Progenitor cell of endocrine pancreas (in vitro differentiated cells): ENCODE data around the gene OARD1. TPM values are rescaled to one million over a fixed set of nuclear protein-coding genes. Genes with fewer than 3 reads are reported as not detected.
A peak's percentile ranks its signal among the peaks of the same experiment; 100 is the strongest.

ENCODE experiments used
- DNase-seq: peaks from one replicate; pipeline ENCODE4 v3.0.0; 2021; ENCODE audit warnings: low spot score; ENCODE audit not compliant: unreplicated experiment
- H3K27ac Mint-ChIP-seq: 2 replicates; pipeline ENCODE4 v1.8.0; 2021; ENCODE audit warnings: mild to moderate bottlenecking, moderate library complexity, mixed read lengths
- H3K27me3 Mint-ChIP-seq: 2 replicates; pipeline ENCODE4 v1.8.0; 2021; ENCODE audit warnings: mixed read lengths
- H3K36me3 Mint-ChIP-seq: 2 replicates; pipeline ENCODE4 v1.8.0; 2022; ENCODE audit warnings: mixed read lengths; ENCODE audit not compliant: insufficient read depth
- H3K4me1 Mint-ChIP-seq: 2 replicates; pipeline ENCODE4 v1.8.0; 2021; ENCODE audit warnings: low read depth, mixed read lengths
- H3K4me3 Mint-ChIP-seq: 2 replicates; pipeline ENCODE4 v1.8.0; 2021; ENCODE audit warnings: low read depth, mild to moderate bottlenecking, moderate library complexity, mixed read lengths
- H3K9me3 Mint-ChIP-seq: 2 replicates; pipeline ENCODE4 v1.8.0; 2021; ENCODE audit warnings: low read depth, mixed read lengths
- total RNA-seq: library from RNA; stranded (reverse); gene quantifications from 2 replicates; pipeline ENCODE4 v1.2.1, GENCODE V29; 2021
- TF ChIP-seq, protein P1 (sequence below): fragments of 200-600 bp; sonication (generic); IDR thresholded peaks from one replicate; pipeline ENCODE4 v1.5.0; 2021; ENCODE audit warnings: antibody characterized with exemption, mild to moderate bottlenecking; ENCODE audit not compliant: unreplicated experiment

OARD1 gene
- total RNA-seq, 1 donor from 2014 or later = 45.7 TPM

DNA sequence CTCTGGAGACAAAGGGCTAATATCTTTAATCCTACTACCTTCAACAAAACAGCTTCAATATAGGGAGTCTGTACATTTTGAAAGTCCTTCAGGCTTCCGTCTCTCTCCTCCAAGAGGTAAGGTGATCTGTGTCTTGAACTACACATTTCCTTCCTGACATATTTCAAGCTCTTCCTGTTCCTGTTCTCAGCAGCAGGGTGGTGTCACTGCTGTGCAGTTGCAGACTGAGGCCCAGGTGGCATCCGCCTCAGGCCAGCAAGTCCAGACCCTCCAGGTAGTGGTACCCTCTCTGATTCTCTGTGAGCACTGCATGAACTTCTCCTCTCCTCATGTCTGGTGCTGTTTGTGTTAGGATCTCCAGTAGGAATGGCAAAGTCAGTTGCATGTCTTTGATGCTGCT lies 8.5 kb upstream of the OARD1 start:
- Mint-ChIP-seq H3K4me1 (peaks cover 8% of the 10 kb centered on the region), H3K27me3 (no peaks in the 10 kb centered on the region), H3K36me3 (peaks cover 24% of the 10 kb centered on the region), H3K9me3 (no peaks in the 10 kb centered on the region), H3K4me3 (no peak overlapping the region), H3K27ac (no peak overlapping the region)
- TF ChIP-seq, protein P1, sequence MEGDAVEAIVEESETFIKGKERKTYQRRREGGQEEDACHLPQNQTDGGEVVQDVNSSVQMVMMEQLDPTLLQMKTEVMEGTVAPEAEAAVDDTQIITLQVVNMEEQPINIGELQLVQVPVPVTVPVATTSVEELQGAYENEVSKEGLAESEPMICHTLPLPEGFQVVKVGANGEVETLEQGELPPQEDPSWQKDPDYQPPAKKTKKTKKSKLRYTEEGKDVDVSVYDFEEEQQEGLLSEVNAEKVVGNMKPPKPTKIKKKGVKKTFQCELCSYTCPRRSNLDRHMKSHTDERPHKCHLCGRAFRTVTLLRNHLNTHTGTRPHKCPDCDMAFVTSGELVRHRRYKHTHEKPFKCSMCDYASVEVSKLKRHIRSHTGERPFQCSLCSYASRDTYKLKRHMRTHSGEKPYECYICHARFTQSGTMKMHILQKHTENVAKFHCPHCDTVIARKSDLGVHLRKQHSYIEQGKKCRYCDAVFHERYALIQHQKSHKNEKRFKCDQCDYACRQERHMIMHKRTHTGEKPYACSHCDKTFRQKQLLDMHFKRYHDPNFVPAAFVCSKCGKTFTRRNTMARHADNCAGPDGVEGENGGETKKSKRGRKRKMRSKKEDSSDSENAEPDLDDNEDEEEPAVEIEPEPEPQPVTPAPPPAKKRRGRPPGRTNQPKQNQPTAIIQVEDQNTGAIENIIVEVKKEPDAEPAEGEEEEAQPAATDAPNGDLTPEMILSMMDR = no peak
- DNase-seq = no peak

DNA sequence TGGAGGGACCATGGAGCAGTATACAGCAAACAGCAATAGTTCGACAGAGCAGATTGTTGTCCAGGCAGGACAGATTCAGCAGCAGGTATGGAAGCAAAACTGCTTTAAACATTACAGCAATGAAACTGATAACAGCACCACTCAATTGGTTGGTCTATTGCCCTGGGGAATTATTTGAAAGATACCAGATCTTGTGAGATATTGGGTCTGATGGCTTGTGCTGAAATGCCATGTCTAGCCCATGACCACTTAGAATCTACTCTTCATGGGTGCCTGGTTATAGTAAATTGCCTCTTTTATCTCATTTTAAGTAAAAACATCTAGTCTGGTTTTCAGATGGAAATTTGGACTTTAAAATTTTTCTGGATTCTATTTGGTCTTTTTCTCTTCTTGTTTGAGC lies 6.9 kb upstream of the OARD1 start:
- H3K36me3 Mint-ChIP-seq = peaks cover 20% of the 10 kb centered on the region
- no peak overlapping the region for H3K4me3 Mint-ChIP-seq
- H3K27me3 Mint-ChIP-seq = no peaks in the 10 kb centered on the region
- H3K9me3 Mint-ChIP-seq = no peaks in the 10 kb centered on the region
- no peak overlapping the region for H3K27ac Mint-ChIP-seq
- H3K4me1 Mint-ChIP-seq = peaks cover 24% of the 10 kb centered on the region
- no peak for DNase-seq
- TF ChIP-seq, protein P1 = no peak

DNA sequence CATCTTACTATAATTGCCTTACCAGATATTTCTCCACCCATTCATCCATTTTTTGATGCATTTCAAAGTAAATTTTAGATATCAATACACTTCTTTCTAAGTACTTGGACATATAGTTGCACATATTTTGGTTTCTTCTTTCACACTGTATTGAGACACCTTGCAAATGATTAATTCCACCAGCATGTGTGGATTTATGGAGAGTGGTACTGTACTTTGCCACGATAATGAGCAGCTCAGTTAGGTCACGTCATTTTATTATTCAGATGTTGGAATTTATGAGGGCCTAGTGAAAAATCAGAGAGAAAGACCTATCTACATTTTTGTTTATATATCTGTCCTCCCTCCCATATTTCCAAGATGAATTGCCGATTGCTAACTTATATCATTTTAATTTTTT lies 5.9 kb upstream of the OARD1 start:
- H3K4me3 Mint-ChIP-seq = no peak overlapping the region
- peaks cover 25% of the 10 kb centered on the region for H3K4me1 Mint-ChIP-seq
- no peak overlapping the region for H3K27ac Mint-ChIP-seq
- H3K36me3 Mint-ChIP-seq = peaks cover 17% of the 10 kb centered on the region
- no peaks in the 10 kb centered on the region for H3K27me3 Mint-ChIP-seq
- TF ChIP-seq, protein P1 = no peak
- H3K9me3 Mint-ChIP-seq = no peaks in the 10 kb centered on the region
- no peak for DNase-seq

DNA sequence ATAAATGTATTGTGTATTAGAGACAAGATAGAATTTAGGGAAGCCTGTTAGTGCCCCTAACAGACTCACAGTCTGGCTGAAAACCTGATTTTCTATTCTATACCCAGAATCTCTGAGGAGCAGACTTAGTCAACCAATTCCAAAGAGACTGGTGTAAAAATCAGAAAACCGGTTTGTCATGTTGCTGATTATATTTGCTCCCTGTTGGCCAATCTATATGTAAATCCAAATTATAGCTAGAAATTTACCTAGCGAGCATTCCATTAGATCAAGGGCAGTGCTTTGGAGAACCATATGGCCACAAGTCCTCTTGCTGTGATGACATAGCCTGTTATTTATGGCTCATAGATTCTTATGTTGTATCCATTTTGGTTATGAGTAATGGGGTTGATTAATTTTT lies 5.4 kb upstream of the OARD1 start:
- DNase-seq = no peak
- Mint-ChIP-seq H3K36me3 (peaks cover 16% of the 10 kb centered on the region), H3K4me3 (no peak overlapping the region), H3K4me1 (peaks cover 25% of the 10 kb centered on the region), H3K27me3 (no peaks in the 10 kb centered on the region), H3K9me3 (no peaks in the 10 kb centered on the region), H3K27ac (no peak overlapping the region)
- TF ChIP-seq, protein P1 = no peak

DNA sequence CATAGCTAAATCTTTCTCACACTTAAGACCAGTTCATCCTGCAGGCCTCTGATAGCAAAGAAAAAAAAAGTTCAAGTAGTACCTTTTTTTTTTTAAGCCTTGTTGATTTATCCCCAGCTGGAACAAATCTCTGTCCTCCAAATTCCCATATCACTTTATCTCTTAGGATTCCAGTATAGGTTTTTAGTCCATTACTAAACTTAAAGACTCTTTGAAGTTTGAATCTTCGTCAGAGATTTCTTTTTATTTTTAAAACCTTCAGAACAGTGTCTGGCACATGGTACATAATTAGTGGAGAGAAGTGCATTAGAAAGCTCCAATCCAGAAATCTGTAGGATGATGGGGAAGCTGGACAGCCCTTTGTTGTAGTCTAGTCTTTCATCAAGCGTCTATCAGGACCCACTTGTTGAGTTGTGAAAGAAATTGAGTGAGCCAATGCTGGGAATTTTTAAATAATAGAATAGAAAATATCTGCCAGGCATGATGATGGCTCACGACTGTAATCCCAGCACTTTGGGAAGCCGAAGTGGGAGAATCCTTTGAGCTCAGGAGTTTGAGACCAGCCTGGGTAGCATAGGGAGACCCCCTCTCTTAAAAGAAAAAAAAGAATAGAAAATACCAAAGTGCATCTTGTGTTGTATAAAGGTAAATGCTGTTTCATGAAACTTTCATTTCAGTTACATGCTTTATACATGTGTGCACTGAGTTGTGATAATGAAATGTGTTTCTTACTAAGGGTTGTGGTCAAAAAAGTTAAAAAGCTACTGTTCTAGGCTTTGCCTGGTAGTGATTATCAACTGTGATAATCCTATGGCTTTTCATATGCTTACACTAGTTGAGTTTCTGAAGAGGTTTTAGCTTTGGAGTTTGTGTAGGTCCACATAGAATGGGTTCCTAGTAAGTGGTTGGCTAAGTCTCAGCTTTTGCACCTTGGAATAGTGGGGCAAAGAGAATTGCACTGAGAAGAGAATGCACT lies 3.8 kb upstream of the OARD1 start:
- no peak overlapping the region for H3K27ac Mint-ChIP-seq
- TF ChIP-seq, protein P1 = no peak
- H3K9me3 Mint-ChIP-seq = no peaks in the 10 kb centered on the region
- H3K4me3 Mint-ChIP-seq = peak overlapping the region; percentile 86
- peaks cover 11% of the 10 kb centered on the region for H3K36me3 Mint-ChIP-seq
- H3K27me3 Mint-ChIP-seq = no peaks in the 10 kb centered on the region
- H3K4me1 Mint-ChIP-seq = peaks cover 30% of the 10 kb centered on the region
- DNase-seq = no peak
